Neural cell (in vitro differentiated cells): ENCODE measurements around the gene NFU1. TPM values are rescaled to one million over a fixed set of nuclear protein-coding genes. Genes with fewer than 3 reads are reported as not detected.

Experiments
- H2AFZ ChIP-seq: fragments of 200-600, 300-800 bp; sonication (generic), shearing (Covaris generic); 2 replicates; pipeline ENCODE4 v1.6.0; 2014; ENCODE audit warnings: low read depth, mild to moderate bottlenecking, antibody characterized with exemption, low read length, moderate library complexity
- H3F3A ChIP-seq: fragments of 200-600 bp; shearing (Covaris generic); 2 replicates; pipeline ENCODE4 v1.6.1; 2016; ENCODE audit warnings: mild to moderate bottlenecking, moderate library complexity, mixed read lengths, antibody characterized with exemption, low read length; ENCODE audit not compliant: insufficient read depth, poor library complexity, severe bottlenecking
- H3K27ac ChIP-seq: fragments of 200-600, 300-800 bp; sonication (generic), shearing (Covaris generic); 2 replicates; pipeline ENCODE4 v1.5.1; 2014; ENCODE audit warnings: mild to moderate bottlenecking, low read length, moderate library complexity
- H3K27me3 ChIP-seq: fragments of 300-800, 200-600 bp; sonication (generic), shearing (Covaris generic); 2 replicates; pipeline ENCODE4 v1.6.0; 2014; ENCODE audit warnings: mild to moderate bottlenecking, low read depth, low read length, moderate library complexity; ENCODE audit not compliant: insufficient read depth
- H3K36me3 ChIP-seq: fragments of 300-800, 200-600 bp; sonication (generic), shearing (Covaris generic); 2 replicates; pipeline ENCODE4 v1.5.1; 2014; ENCODE audit warnings: mild to moderate bottlenecking, antibody characterized with exemption, low read length, moderate library complexity; ENCODE audit not compliant: insufficient read depth
- H3K4me2 ChIP-seq: fragments of 300-800, 200-600 bp; sonication (generic), shearing (Covaris generic); 2 replicates; pipeline ENCODE4 v1.6.0; 2014; ENCODE audit warnings: mild to moderate bottlenecking, low read length
- H3K4me3 ChIP-seq: fragments of 300-800, 200-600 bp; sonication (generic), shearing (Covaris generic); 2 replicates; pipeline ENCODE4 v1.5.1; 2014; ENCODE audit warnings: mild to moderate bottlenecking, low read length, moderate library complexity
- H3K79me2 ChIP-seq: fragments of 200-600 bp; shearing (Covaris generic); replicated peaks from 2 replicates; pipeline ENCODE4 v1.6.0; 2014; ENCODE audit warnings: mild to moderate bottlenecking, low read length, moderate library complexity; ENCODE audit not compliant: insufficient read depth
- H3K9ac ChIP-seq: fragments of 300-800, 200-600 bp; sonication (generic), shearing (Covaris generic); 2 replicates; pipeline ENCODE4 v1.6.1; 2016; ENCODE audit warnings: mild to moderate bottlenecking, low read length, mixed read lengths
- H3K9me2 ChIP-seq: fragments of 200-600 bp; shearing (Covaris generic); 2 replicates; pipeline ENCODE4 v1.6.1; 2016; ENCODE audit warnings: mild to moderate bottlenecking, low read length, mixed read lengths; ENCODE audit not compliant: insufficient read depth
- H3K9me3 ChIP-seq: fragments of 200-600, 300-800 bp; sonication (generic), shearing (Covaris generic); 2 replicates; pipeline ENCODE4 v1.6.1; 2016; ENCODE audit warnings: mild to moderate bottlenecking, mixed run types, low read length, moderate library complexity, mixed read lengths
- H4K20me1 ChIP-seq: fragments of 200-600 bp; shearing (Covaris generic); 2 replicates; pipeline ENCODE4 v1.6.1; 2016; ENCODE audit warnings: mild to moderate bottlenecking, mixed run types; ENCODE audit not compliant: insufficient read depth
- EP300 ChIP-seq: fragments of 450-650 bp; conservative IDR thresholded peaks from 2 replicates; pipeline ENCODE4 v1.6.1; 2014; ENCODE audit warnings: antibody characterized with exemption, mild to moderate bottlenecking, moderate library complexity; ENCODE audit not compliant: poor library complexity, severe bottlenecking
- EZH2 ChIP-seq: fragments of 200-600, 300-800 bp; shearing (Covaris generic), sonication (generic); IDR thresholded peaks from 2 replicates; pipeline ENCODE4 v1.6.1; 2014; ENCODE audit warnings: antibody characterized with exemption, low read length, borderline replicate concordance, mild to moderate bottlenecking; ENCODE audit not compliant: insufficient read depth, poor library complexity, severe bottlenecking
- MXI1 ChIP-seq: fragments of 450-650 bp; conservative IDR thresholded peaks from 2 replicates; pipeline ENCODE4 v1.6.1; 2014; ENCODE audit warnings: antibody characterized with exemption, mild to moderate bottlenecking; ENCODE audit not compliant: poor library complexity, severe bottlenecking
- POLR2AphosphoS5 ChIP-seq: IDR thresholded peaks from 2 replicates; pipeline ENCODE4 v1.6.1; 2012
- RAD21 ChIP-seq: fragments of 450-650 bp; conservative IDR thresholded peaks from 2 replicates; pipeline ENCODE4 v1.6.1; 2014; ENCODE audit warnings: antibody characterized with exemption, mild to moderate bottlenecking, moderate library complexity
- SMC3 ChIP-seq: fragments of 450-650 bp; conservative IDR thresholded peaks from 2 replicates; pipeline ENCODE4 v1.6.1; 2014; ENCODE audit warnings: antibody characterized with exemption, mild to moderate bottlenecking, moderate library complexity; ENCODE audit not compliant: poor library complexity
- TAF1 ChIP-seq: IDR thresholded peaks from 2 replicates; pipeline ENCODE4 v1.6.1; 2012; ENCODE audit warnings: low read depth
- polyA plus RNA-seq: library from polyadenylated mRNA; depleted of rRNA; stranded (reverse); fragments of >200 nt; gene quantifications from 2 replicates; pipeline ENCODE4 v1.2.3, GENCODE V29; 2014
- TF ChIP-seq, protein P1 (sequence below): fragments of 450-650 bp; IDR thresholded peaks from 2 replicates; pipeline ENCODE4 v1.5.1; 2014; ENCODE audit warnings: antibody characterized with exemption, mild to moderate bottlenecking, moderate library complexity; ENCODE audit not compliant: poor library complexity, severe bottlenecking
- TF ChIP-seq, protein P2 (sequence below): IDR thresholded peaks from 2 replicates; pipeline ENCODE4 v1.6.1; 2012; ENCODE audit warnings: borderline replicate concordance

Gene NFU1
- polyA plus RNA-seq, 1 donor from 2014 or later = 116 TPM

DNA sequence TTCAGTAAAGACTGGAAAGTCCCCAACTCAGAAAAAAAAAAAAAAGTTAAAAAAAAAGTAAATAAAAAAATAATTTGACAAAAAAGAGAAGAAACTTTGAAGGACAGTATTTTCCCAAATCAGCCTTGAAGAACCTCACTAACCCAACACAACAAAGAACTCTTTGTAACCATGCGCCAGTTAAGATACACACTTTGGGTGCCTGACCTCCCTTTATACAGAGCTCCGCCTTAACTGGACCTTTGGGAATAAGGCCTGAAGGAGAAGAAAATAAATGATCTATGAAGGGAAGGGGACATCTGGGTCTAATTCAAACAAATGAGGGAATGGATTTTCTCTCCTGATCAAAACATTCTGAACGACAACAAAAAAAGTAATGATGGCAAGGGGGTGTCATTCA, 48.0 kb downstream of the NFU1 start:
- H4K20me1 ChIP-seq = no peaks in the 10 kb centered on the region
- H3K27ac ChIP-seq = no peak overlapping the region
- H2AFZ ChIP-seq = no peak overlapping the region
- no peaks in the 10 kb centered on the region for H3F3A ChIP-seq
- H3K79me2 ChIP-seq = peaks cover 25% of the 10 kb centered on the region
- H3K4me3 ChIP-seq = no peak overlapping the region
- TF ChIP-seq RAD21 (no peak), POLR2AphosphoS5 (no peak), MXI1 (no peak), SMC3 (no peak), EZH2 (no peak), EP300 (no peak), TAF1 (no peak)
- TF ChIP-seq, protein P1, sequence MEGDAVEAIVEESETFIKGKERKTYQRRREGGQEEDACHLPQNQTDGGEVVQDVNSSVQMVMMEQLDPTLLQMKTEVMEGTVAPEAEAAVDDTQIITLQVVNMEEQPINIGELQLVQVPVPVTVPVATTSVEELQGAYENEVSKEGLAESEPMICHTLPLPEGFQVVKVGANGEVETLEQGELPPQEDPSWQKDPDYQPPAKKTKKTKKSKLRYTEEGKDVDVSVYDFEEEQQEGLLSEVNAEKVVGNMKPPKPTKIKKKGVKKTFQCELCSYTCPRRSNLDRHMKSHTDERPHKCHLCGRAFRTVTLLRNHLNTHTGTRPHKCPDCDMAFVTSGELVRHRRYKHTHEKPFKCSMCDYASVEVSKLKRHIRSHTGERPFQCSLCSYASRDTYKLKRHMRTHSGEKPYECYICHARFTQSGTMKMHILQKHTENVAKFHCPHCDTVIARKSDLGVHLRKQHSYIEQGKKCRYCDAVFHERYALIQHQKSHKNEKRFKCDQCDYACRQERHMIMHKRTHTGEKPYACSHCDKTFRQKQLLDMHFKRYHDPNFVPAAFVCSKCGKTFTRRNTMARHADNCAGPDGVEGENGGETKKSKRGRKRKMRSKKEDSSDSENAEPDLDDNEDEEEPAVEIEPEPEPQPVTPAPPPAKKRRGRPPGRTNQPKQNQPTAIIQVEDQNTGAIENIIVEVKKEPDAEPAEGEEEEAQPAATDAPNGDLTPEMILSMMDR = no peak
- TF ChIP-seq, protein P2, sequence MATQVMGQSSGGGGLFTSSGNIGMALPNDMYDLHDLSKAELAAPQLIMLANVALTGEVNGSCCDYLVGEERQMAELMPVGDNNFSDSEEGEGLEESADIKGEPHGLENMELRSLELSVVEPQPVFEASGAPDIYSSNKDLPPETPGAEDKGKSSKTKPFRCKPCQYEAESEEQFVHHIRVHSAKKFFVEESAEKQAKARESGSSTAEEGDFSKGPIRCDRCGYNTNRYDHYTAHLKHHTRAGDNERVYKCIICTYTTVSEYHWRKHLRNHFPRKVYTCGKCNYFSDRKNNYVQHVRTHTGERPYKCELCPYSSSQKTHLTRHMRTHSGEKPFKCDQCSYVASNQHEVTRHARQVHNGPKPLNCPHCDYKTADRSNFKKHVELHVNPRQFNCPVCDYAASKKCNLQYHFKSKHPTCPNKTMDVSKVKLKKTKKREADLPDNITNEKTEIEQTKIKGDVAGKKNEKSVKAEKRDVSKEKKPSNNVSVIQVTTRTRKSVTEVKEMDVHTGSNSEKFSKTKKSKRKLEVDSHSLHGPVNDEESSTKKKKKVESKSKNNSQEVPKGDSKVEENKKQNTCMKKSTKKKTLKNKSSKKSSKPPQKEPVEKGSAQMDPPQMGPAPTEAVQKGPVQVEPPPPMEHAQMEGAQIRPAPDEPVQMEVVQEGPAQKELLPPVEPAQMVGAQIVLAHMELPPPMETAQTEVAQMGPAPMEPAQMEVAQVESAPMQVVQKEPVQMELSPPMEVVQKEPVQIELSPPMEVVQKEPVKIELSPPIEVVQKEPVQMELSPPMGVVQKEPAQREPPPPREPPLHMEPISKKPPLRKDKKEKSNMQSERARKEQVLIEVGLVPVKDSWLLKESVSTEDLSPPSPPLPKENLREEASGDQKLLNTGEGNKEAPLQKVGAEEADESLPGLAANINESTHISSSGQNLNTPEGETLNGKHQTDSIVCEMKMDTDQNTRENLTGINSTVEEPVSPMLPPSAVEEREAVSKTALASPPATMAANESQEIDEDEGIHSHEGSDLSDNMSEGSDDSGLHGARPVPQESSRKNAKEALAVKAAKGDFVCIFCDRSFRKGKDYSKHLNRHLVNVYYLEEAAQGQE = no peak
- no peaks in the 10 kb centered on the region for H3K27me3 ChIP-seq
- no peaks in the 10 kb centered on the region for H3K9me2 ChIP-seq
- H3K36me3 ChIP-seq = no peaks in the 10 kb centered on the region
- no peak overlapping the region for H3K9ac ChIP-seq
- no peaks in the 10 kb centered on the region for H3K9me3 ChIP-seq
- H3K4me2 ChIP-seq = no peak overlapping the region

DNA sequence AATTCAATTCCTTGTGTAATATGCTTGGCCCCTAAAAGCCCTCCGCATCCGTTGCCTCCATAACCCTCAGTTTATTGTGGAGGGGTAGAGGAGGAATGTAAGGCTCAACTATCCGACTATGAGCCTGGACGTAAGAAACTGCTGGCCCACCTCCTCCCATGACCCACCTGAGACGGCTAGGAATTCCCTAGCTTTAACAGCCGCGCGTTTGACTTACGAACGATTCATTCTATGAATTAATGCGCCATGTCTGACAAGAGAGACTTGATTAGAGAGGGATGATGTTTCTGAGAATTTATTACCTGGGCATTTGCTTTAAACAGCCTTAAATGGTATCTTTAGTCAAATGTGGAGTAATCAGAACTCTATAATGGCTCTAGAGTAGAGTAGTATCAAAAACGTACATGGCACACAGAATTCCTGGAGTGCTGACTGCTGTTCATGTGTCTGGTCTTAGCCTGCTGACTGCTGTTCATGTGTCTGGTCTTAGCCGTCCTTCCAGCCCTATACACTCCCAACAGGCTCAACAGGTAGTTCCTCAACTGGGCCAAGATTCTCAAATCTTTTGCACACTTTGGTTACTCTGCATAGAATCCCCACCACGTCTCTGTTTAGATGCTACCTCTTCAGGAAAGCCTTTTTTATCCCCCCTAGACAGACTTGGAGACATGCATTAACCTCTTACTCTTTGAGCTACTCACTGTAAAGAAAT, 49.3 kb downstream of the NFU1 start:
- Histone ChIP-seq H3K4me3 (peak overlapping the region; percentile 94), H2AFZ (peak overlapping the region; percentile 73), H3K9me3 (no peaks in the 10 kb centered on the region), H3K27me3 (no peaks in the 10 kb centered on the region), H3K79me2 (peaks cover 38% of the 10 kb centered on the region), H3F3A (no peaks in the 10 kb centered on the region), H3K9me2 (no peaks in the 10 kb centered on the region), H3K4me2 (peak overlapping the region; percentile 69), H3K9ac (peak overlapping the region; percentile 75), H3K36me3 (no peaks in the 10 kb centered on the region), H4K20me1 (no peaks in the 10 kb centered on the region), H3K27ac (peak overlapping the region; percentile 75)
- no peak for TF ChIP-seq EP300
- no peak for TF ChIP-seq TAF1
- TF ChIP-seq MXI1 = no peak
- TF ChIP-seq RAD21 = no peak
- no peak for TF ChIP-seq EZH2
- no peak for TF ChIP-seq POLR2AphosphoS5
- TF ChIP-seq, protein P2 = no peak
- TF ChIP-seq, protein P1 = no peak
- no peak for TF ChIP-seq SMC3
